GM19351 (cell line): ENCODE results near the gene SKOR1.

Experiments used
- ATAC-seq: cut with Tn5 transposase; IDR thresholded peaks from one replicate; pipeline ENCODE4 v1.9.1; 2021; ENCODE audit warnings: mild to moderate bottlenecking, moderate library complexity; ENCODE audit not compliant: unreplicated experiment

The SKOR1 gene

GRCh38 chr15:67882487-67883233 lies 57.4 kb downstream of the SKOR1 start:
- no peak for ATAC-seq

- no peak for ATAC-seq
Observed at GRCh38 chr15:67883234-67883773, 58.0 kb downstream of the SKOR1 start.

GRCh38 chr15:67884009-67884408 lies 58.7 kb downstream of the SKOR1 start:
- ATAC-seq = no peak
